DOHH2 (cell line): ENCODE measurements around the gene GPD1.

Experiments
- H3F3A ChIP-seq: fragments of 200-600 bp; sonication (generic), shearing (Covaris generic); 2 replicates; pipeline ENCODE4 v1.6.0; 2016; ENCODE audit warnings: antibody characterized with exemption, mild to moderate bottlenecking; ENCODE audit not compliant: control insufficient read depth, insufficient read depth
- H3K27ac ChIP-seq: fragments of 200-600 bp; sonication (generic); 2 replicates; pipeline ENCODE4 v1.5.1; 2014; ENCODE audit warnings: low read depth, mild to moderate bottlenecking, low read length, moderate library complexity
- H3K27me3 ChIP-seq: fragments of 200-600 bp; sonication (generic); 2 replicates; pipeline ENCODE4 v1.6.1; 2014; ENCODE audit warnings: mild to moderate bottlenecking, low read length, mixed read lengths; ENCODE audit not compliant: control insufficient read depth
- H3K36me3 ChIP-seq: fragments of 200-600 bp; sonication (generic); 2 replicates; pipeline ENCODE4 v1.6.1; 2014; ENCODE audit warnings: mild to moderate bottlenecking, low read length, moderate library complexity, mixed read lengths; ENCODE audit not compliant: control insufficient read depth
- H3K4me1 ChIP-seq: fragments of 200-600 bp; sonication (generic); 2 replicates; pipeline ENCODE4 v1.6.1; 2014; ENCODE audit warnings: mild to moderate bottlenecking, low read length, mixed read lengths; ENCODE audit not compliant: control insufficient read depth
- H3K4me2 ChIP-seq: fragments of 200-600 bp; sonication (generic); 2 replicates; pipeline ENCODE4 v1.6.0; 2014; ENCODE audit warnings: mild to moderate bottlenecking, low read length, moderate library complexity
- H3K4me3 ChIP-seq: fragments of 200-600 bp; sonication (generic); 2 replicates; pipeline ENCODE4 v1.5.1; 2014; ENCODE audit warnings: mild to moderate bottlenecking, low read length, mixed read lengths
- H3K79me2 ChIP-seq: fragments of 200-600 bp; sonication (generic); 2 replicates; pipeline ENCODE4 v1.6.1; 2014; ENCODE audit warnings: mild to moderate bottlenecking, low read length, mixed read lengths; ENCODE audit not compliant: control insufficient read depth
- H3K9me2 ChIP-seq: fragments of 200-600 bp; sonication (generic); replicated peaks from 2 replicates; pipeline ENCODE4 v1.6.1; 2014; ENCODE audit warnings: mild to moderate bottlenecking, low read length, mixed read lengths; ENCODE audit not compliant: control insufficient read depth
- H3K9me3 ChIP-seq: fragments of 200-600 bp; sonication (generic); 2 replicates; pipeline ENCODE4 v1.6.1; 2014; ENCODE audit warnings: antibody characterized with exemption, low read length, mixed read lengths; ENCODE audit not compliant: control insufficient read depth, insufficient read depth
- H4K20me1 ChIP-seq: fragments of 200-600 bp; sonication (generic); 2 replicates; pipeline ENCODE4 v1.6.0; 2014; ENCODE audit warnings: low read depth, mild to moderate bottlenecking, antibody characterized with exemption, low read length, moderate library complexity; ENCODE audit not compliant: control insufficient read depth, insufficient read depth
- EZH2phosphoT487 ChIP-seq: fragments of 200-600 bp; sonication (generic); IDR thresholded peaks from 2 replicates; pipeline ENCODE4 v1.6.1; 2017; ENCODE audit warnings: borderline replicate concordance, mild to moderate bottlenecking, antibody characterized with exemption, low read length, moderate library complexity, mixed read lengths
- TF ChIP-seq, protein P1 (sequence below): fragments of 200-600 bp; sonication (generic); IDR thresholded peaks from one replicate; pipeline ENCODE4 v1.5.1; 2014; ENCODE audit warnings: antibody characterized with exemption, mild to moderate bottlenecking, low read depth, low read length; ENCODE audit not compliant: poor library complexity, severe bottlenecking

Gene GPD1

DNA sequence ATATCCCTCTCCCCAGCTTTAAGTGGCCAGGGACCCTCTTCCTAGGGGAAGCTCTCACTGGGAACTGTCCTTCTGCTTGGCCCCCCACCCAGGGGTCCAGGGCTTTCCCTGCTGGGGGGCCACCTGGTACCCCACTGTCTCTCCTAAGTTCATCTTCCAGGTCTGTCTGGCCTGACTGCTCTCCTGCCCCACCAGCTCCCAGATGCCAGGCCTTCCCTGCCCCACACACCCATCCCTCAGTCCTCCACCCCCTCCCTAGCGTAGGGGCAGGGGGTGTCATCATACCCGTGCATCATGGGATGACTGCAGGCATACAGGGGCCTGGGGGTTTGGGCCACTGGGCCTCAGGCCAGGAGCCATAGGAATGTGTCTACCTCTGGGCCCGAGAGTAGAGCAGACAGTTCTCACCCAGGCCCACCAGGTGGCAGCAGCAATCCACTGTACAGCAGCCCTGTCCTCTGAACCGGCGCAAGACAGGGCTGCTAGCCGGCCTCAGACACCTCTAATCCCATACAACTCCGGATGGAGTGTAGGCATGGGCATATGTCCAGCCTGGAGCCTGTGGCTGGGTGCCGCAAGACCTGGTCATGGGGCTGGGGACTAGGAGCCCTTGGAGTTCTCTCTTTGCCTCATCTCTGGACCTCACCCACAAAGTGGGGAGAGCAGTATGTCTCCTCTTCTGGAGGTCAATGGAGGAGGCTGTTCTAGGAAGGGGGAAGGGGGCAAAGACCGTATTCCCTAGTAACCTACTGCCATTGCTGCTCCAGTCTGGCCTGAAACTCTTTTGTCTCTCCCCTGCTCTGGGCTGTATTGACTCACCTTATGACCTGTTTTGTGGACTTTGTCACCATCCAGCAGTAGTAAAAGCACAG lies 28.6 kb upstream of the GPD1 start:
- no peaks in the 10 kb centered on the region for H3K36me3 ChIP-seq
- peaks cover 6% of the 10 kb centered on the region; the same call in 1 of the 2 replicates for H3K27me3 ChIP-seq
- H3K9me2 ChIP-seq: no peaks in the 10 kb centered on the region
- H3F3A ChIP-seq: no peaks in the 10 kb centered on the region
- no peak overlapping the region for H3K4me3 ChIP-seq
- no peaks in the 10 kb centered on the region for H3K79me2 ChIP-seq
- no peak for TF ChIP-seq EZH2phosphoT487
- TF ChIP-seq, protein P1, sequence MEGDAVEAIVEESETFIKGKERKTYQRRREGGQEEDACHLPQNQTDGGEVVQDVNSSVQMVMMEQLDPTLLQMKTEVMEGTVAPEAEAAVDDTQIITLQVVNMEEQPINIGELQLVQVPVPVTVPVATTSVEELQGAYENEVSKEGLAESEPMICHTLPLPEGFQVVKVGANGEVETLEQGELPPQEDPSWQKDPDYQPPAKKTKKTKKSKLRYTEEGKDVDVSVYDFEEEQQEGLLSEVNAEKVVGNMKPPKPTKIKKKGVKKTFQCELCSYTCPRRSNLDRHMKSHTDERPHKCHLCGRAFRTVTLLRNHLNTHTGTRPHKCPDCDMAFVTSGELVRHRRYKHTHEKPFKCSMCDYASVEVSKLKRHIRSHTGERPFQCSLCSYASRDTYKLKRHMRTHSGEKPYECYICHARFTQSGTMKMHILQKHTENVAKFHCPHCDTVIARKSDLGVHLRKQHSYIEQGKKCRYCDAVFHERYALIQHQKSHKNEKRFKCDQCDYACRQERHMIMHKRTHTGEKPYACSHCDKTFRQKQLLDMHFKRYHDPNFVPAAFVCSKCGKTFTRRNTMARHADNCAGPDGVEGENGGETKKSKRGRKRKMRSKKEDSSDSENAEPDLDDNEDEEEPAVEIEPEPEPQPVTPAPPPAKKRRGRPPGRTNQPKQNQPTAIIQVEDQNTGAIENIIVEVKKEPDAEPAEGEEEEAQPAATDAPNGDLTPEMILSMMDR: peak; percentile 92
- no peaks in the 10 kb centered on the region for H4K20me1 ChIP-seq
- no peak overlapping the region for H3K27ac ChIP-seq
- no peak overlapping the region for H3K4me2 ChIP-seq
- no peaks in the 10 kb centered on the region for H3K9me3 ChIP-seq
- H3K4me1 ChIP-seq: peaks cover 17% of the 10 kb centered on the region

DNA sequence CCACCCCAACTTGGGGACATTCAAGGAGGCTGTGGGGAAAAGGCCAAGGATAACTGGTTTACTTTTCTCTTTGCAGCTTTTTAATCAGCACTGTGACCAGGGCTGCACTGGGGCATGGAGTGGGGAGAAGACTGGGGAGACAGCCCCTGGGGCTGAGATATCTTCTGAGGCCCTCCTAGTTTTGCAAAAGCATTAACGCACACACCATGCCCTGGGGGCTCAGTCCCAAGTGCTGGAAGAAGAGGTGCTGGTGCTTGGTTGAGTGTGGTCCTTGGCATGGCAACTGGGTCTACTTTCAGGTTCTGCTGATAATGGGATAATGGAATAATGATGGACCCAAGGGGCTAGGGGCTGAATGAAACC lies 28.0 kb upstream of the GPD1 start:
- Histone ChIP-seq H3K27ac (no peak overlapping the region), H3K36me3 (no peaks in the 10 kb centered on the region), H3K9me3 (no peaks in the 10 kb centered on the region), H3F3A (no peaks in the 10 kb centered on the region), H3K79me2 (no peaks in the 10 kb centered on the region), H3K27me3 (peaks cover 10% of the 10 kb centered on the region; the same call in 1 of the 2 replicates), H3K9me2 (no peaks in the 10 kb centered on the region), H4K20me1 (no peaks in the 10 kb centered on the region), H3K4me1 (peaks cover 11% of the 10 kb centered on the region), H3K4me3 (no peak overlapping the region), H3K4me2 (no peak overlapping the region)
- TF ChIP-seq, protein P1: no peak
- no peak for TF ChIP-seq EZH2phosphoT487

DNA sequence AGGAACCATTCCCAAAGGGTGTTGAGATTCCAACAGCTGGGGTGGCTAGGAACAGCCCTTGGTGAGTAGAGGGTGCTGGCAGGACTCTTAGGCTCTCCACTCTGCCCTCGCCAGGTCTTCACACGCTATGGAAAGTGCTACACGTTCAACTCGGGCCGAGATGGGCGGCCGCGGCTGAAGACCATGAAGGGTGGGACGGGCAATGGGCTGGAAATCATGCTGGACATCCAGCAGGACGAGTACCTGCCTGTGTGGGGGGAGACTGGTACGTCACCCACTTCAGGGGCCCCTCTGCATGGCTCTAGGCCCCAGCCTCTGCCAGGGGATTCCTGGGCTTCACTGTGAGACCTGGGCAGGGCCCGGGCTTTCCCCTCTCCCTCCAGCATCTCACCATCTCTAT lies 26.7 kb upstream of the GPD1 start:
- Histone ChIP-seq H3K4me2 (no peak overlapping the region), H4K20me1 (no peaks in the 10 kb centered on the region), H3K27me3 (peaks cover 10% of the 10 kb centered on the region; the same call in 1 of the 2 replicates), H3K9me2 (no peaks in the 10 kb centered on the region), H3K9me3 (no peaks in the 10 kb centered on the region), H3K36me3 (no peaks in the 10 kb centered on the region), H3K79me2 (no peaks in the 10 kb centered on the region), H3K27ac (no peak overlapping the region), H3K4me3 (no peak overlapping the region), H3K4me1 (0 out of 2 replicates have a peak, but pooled peaks cover 3% of the 10 kb centered on the region), H3F3A (no peaks in the 10 kb centered on the region)
- TF ChIP-seq EZH2phosphoT487: no peak
- TF ChIP-seq, protein P1: no peak
